GM23338 (cell line): Measurements from ENCODE around the gene FHIT. TPM values are rescaled to one million over a fixed set of nuclear protein-coding genes. Genes with fewer than 3 reads are reported as not detected.

Source experiments
- ATAC-seq: fragments of 200-7000 bp; cut with Tn5 transposase; 3 replicates; pipeline ENCODE4 v1.9.1; 2020
- DNase-seq: peaks from one replicate; pipeline ENCODE4 v3.0.0-alpha.2; 2015; ENCODE audit warnings: low spot score
- H2AFZ ChIP-seq: fragments of 200-600 bp; sonication (generic); 2 replicates; pipeline ENCODE4 v1.8.0; 2016; ENCODE audit warnings: antibody characterized with exemption, mild to moderate bottlenecking, moderate library complexity
- H3F3A ChIP-seq: fragments of 200-600 bp; sonication (generic); replicated peaks from 2 replicates; pipeline ENCODE4 v1.8.0; 2017; ENCODE audit warnings: antibody characterized with exemption, mixed run types, low read depth
- H3K27ac ChIP-seq: fragments of 200-600 bp; sonication (generic); 2 replicates; pipeline ENCODE4 v1.6.1; 2016; ENCODE audit warnings: low read depth
- H3K27me3 ChIP-seq: fragments of 200-600 bp; sonication (generic); 2 replicates; pipeline ENCODE4 v1.8.0; 2016; ENCODE audit warnings: mild to moderate bottlenecking, mixed run types, moderate library complexity; ENCODE audit not compliant: insufficient read depth
- H3K36me3 ChIP-seq: fragments of 200-600 bp; sonication (generic); 2 replicates; pipeline ENCODE4 v1.8.0; 2016; ENCODE audit warnings: mild to moderate bottlenecking; ENCODE audit not compliant: insufficient read depth
- H3K4me1 ChIP-seq: fragments of 200-600 bp; sonication (generic); 2 replicates; pipeline ENCODE4 v1.8.0; 2016; ENCODE audit warnings: mild to moderate bottlenecking, moderate library complexity; ENCODE audit not compliant: insufficient read depth
- H3K4me2 ChIP-seq: fragments of 200-600 bp; sonication (generic); 2 replicates; pipeline ENCODE4 v1.7.1; 2017; ENCODE audit warnings: mixed run types
- H3K4me3 ChIP-seq: fragments of 200-600 bp; sonication (generic); 2 replicates; pipeline ENCODE4 v1.6.1; 2016; ENCODE audit warnings: mixed run types
- H3K79me2 ChIP-seq: fragments of 200-600 bp; sonication (generic); replicated peaks from 2 replicates; pipeline ENCODE4 v1.8.0; 2017; ENCODE audit warnings: mild to moderate bottlenecking; ENCODE audit not compliant: insufficient read depth
- H3K9me2 ChIP-seq: fragments of 200-600 bp; sonication (generic); 2 replicates; pipeline ENCODE4 v1.8.0; 2017; ENCODE audit not compliant: insufficient read depth
- H4K20me1 ChIP-seq: fragments of 200-600 bp; sonication (generic); replicated peaks from 2 replicates; pipeline ENCODE4 v1.8.0; 2017; ENCODE audit warnings: mild to moderate bottlenecking; ENCODE audit not compliant: insufficient read depth
- H3K27ac Mint-ChIP-seq: 2 replicates; pipeline ENCODE4 v1.8.0; 2020; ENCODE audit warnings: inconsistent platforms, mild to moderate bottlenecking, moderate library complexity, mixed read lengths
- H3K27me3 Mint-ChIP-seq: 3 replicates; pipeline ENCODE4 v1.8.0; 2022; ENCODE audit warnings: low read depth, mild to moderate bottlenecking, moderate library complexity, mixed read lengths, inconsistent platforms; ENCODE audit not compliant: insufficient read depth, poor library complexity
- H3K36me3 Mint-ChIP-seq: 3 replicates; pipeline ENCODE4 v1.8.0; 2021; ENCODE audit warnings: low read depth, mild to moderate bottlenecking, inconsistent platforms, moderate library complexity, mixed read lengths
- H3K4me1 Mint-ChIP-seq: 3 replicates; pipeline ENCODE4 v1.8.0; 2020; ENCODE audit warnings: mild to moderate bottlenecking, inconsistent platforms, mixed read lengths
- H3K4me3 Mint-ChIP-seq: 3 replicates; pipeline ENCODE4 v1.8.0; 2021; ENCODE audit warnings: moderate library complexity, mild to moderate bottlenecking, inconsistent platforms, mixed read lengths
- H3K9me3 Mint-ChIP-seq: 3 replicates; pipeline ENCODE4 v1.8.0; 2020; ENCODE audit warnings: moderate library complexity, mild to moderate bottlenecking, inconsistent platforms, mixed read lengths
- CREB1 ChIP-seq: fragments of 250-450 bp; sonication (Bioruptor Pico); IDR thresholded peaks from 2 replicates; pipeline ENCODE4 v1.5.0; 2020; ENCODE audit warnings: low read depth, mild to moderate bottlenecking, moderate library complexity
- EZH2 ChIP-seq: fragments of 200-600 bp; sonication (generic); IDR thresholded peaks from one replicate; pipeline ENCODE4 v1.8.0; 2017; ENCODE audit warnings: antibody characterized with exemption, mild to moderate bottlenecking, low read depth; ENCODE audit not compliant: unreplicated experiment
- EZH2phosphoT487 ChIP-seq: fragments of 200-600 bp; sonication (generic); IDR thresholded peaks from one replicate; pipeline ENCODE4 v1.8.1; 2018; ENCODE audit warnings: antibody characterized with exemption; ENCODE audit not compliant: unreplicated experiment
- JUNB ChIP-seq: IDR thresholded peaks from one replicate; pipeline ENCODE4 v1.6.1; 2016; ENCODE audit warnings: antibody characterized with exemption; ENCODE audit not compliant: unreplicated experiment
- NANOG ChIP-seq: IDR thresholded peaks from 2 replicates; pipeline ENCODE4 v1.6.1; 2016; ENCODE audit warnings: antibody characterized with exemption, borderline replicate concordance
- POLR2AphosphoS5 ChIP-seq: IDR thresholded peaks from 2 replicates; pipeline ENCODE4 v1.6.1; 2016; ENCODE audit warnings: antibody characterized with exemption, low read depth
- ZNF114 ChIP-seq: fragments of 250-450 bp; sonication (Bioruptor Pico); IDR thresholded peaks from 2 replicates; pipeline ENCODE4 v1.5.0; 2020; ENCODE audit warnings: mild to moderate bottlenecking, moderate library complexity
- ZNF331 ChIP-seq: fragments of 250-450 bp; sonication (Bioruptor Pico); IDR thresholded peaks from 2 replicates; pipeline ENCODE4 v1.5.0; 2020; ENCODE audit warnings: low read depth, mild to moderate bottlenecking, moderate library complexity
- polyA plus RNA-seq: library from polyadenylated mRNA; unstranded; fragments of >200 nt; fragmentation: Nextera tagmentation; extraction: Ambion mirVana; gene quantifications from 2 replicates; pipeline ENCODE4 v1.2.1, GENCODE V29; 2016
- total RNA-seq: library from RNA; depleted of rRNA; stranded (reverse); fragments of >200 nt; shearing (Covaris generic); gene quantifications from 2 replicates; pipeline ENCODE4 v1.2.3, GENCODE V29; 2014
- TF ChIP-seq, protein P1 (sequence below): IDR thresholded peaks from 2 replicates; pipeline ENCODE4 v1.6.1; 2016; ENCODE audit warnings: antibody characterized with exemption

The FHIT gene
- total and polyA plus RNA-seq, 2 experiments from 2014 or later: 3.0 to 8.3 TPM

GRCh38 chr3:61155701-61156292 lies 95.5 kb downstream of the FHIT start:
- peaks cover 25% of the 10 kb centered on the region for H3K4me1 Mint-ChIP-seq
- H3K4me2 ChIP-seq: no peak overlapping the region
- H3K4me3 ChIP-seq: no peak overlapping the region
- H2AFZ ChIP-seq: no peak overlapping the region
- DNase-seq (no peak), ATAC-seq (no peak)
- H3K36me3 Mint-ChIP-seq: no peaks in the 10 kb centered on the region
- H3K27ac ChIP-seq: no peak overlapping the region
- H3K27ac Mint-ChIP-seq: no peak overlapping the region
- no peaks in the 10 kb centered on the region for H3K36me3 ChIP-seq
- H3K27me3 ChIP-seq: no peaks in the 10 kb centered on the region
- no peaks in the 10 kb centered on the region for H3K9me2 ChIP-seq
- H3K4me1 ChIP-seq: peaks cover 4% of the 10 kb centered on the region; the same call in 1 of the 2 replicates
- H3F3A ChIP-seq: no peaks in the 10 kb centered on the region
- H3K27me3 Mint-ChIP-seq: no peaks in the 10 kb centered on the region
- no peaks in the 10 kb centered on the region for H4K20me1 ChIP-seq
- TF ChIP-seq EZH2phosphoT487 (no peak), ZNF114 (CRISPR knock-in tag) (no peak)
- no peaks in the 10 kb centered on the region for H3K79me2 ChIP-seq
- H3K9me3 Mint-ChIP-seq: no peaks in the 10 kb centered on the region
- no peak overlapping the region for H3K4me3 Mint-ChIP-seq

DNA sequence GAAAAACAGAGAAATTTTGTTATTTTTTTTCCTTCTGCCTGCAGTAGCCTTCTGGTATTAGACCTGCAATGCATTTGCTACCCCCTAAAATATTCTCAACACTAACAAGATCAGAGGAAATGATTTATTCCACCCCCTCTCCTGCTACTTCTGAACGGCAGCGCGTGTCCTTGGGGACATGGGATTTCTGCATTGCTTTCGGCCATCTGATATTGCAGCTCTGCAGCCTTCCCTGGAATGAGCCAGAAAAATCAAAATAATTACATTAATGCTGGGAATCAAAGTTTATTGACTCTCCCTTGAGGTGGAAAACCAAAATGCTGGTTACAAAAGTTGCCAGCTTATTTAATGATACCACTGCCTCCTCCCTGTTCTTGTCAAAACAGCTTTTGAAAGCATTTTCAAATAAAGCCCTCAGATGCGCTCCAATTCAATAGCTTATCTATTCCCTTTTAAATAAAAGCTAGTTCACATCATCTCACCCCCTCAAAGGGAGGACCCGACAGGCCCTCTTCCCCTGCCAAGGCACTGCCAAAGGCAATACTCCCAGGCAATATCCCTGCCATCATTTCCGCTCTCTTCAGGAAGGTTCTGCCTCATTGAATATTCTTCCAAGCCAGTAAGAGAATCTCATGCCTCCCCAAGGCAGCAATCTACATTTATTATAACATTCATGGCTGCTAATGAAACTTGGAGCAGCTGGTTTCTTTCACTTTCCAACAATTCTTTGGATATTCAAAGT lies 96.6 kb downstream of the FHIT start:
- Histone ChIP-seq H2AFZ (no peak overlapping the region), H3K27me3 (no peaks in the 10 kb centered on the region), H4K20me1 (no peaks in the 10 kb centered on the region), H3K36me3 (no peaks in the 10 kb centered on the region), H3K4me3 (no peak overlapping the region), H3K4me1 (0 out of 2 replicates have a peak, but pooled peaks cover 4% of the 10 kb centered on the region), H3K79me2 (no peaks in the 10 kb centered on the region), H3K27ac (no peak overlapping the region), H3F3A (no peaks in the 10 kb centered on the region), H3K4me2 (no peak overlapping the region), H3K9me2 (no peaks in the 10 kb centered on the region)
- H3K4me3 Mint-ChIP-seq: no peak overlapping the region
- no peak for DNase-seq
- no peak for TF ChIP-seq NANOG
- TF ChIP-seq POLR2AphosphoS5: no peak
- no peak for TF ChIP-seq EZH2phosphoT487
- TF ChIP-seq, protein P1, sequence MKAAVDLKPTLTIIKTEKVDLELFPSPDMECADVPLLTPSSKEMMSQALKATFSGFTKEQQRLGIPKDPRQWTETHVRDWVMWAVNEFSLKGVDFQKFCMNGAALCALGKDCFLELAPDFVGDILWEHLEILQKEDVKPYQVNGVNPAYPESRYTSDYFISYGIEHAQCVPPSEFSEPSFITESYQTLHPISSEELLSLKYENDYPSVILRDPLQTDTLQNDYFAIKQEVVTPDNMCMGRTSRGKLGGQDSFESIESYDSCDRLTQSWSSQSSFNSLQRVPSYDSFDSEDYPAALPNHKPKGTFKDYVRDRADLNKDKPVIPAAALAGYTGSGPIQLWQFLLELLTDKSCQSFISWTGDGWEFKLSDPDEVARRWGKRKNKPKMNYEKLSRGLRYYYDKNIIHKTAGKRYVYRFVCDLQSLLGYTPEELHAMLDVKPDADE: no peak
- H3K9me3 Mint-ChIP-seq: no peaks in the 10 kb centered on the region
- ATAC-seq: no peak
- peaks cover 17% of the 10 kb centered on the region for H3K4me1 Mint-ChIP-seq
- no peaks in the 10 kb centered on the region for H3K27me3 Mint-ChIP-seq
- 0 out of 2 replicates have a peak overlapping the region, but pooled peaks have one; percentile 27 for H3K27ac Mint-ChIP-seq
- H3K36me3 Mint-ChIP-seq: no peaks in the 10 kb centered on the region

DNA sequence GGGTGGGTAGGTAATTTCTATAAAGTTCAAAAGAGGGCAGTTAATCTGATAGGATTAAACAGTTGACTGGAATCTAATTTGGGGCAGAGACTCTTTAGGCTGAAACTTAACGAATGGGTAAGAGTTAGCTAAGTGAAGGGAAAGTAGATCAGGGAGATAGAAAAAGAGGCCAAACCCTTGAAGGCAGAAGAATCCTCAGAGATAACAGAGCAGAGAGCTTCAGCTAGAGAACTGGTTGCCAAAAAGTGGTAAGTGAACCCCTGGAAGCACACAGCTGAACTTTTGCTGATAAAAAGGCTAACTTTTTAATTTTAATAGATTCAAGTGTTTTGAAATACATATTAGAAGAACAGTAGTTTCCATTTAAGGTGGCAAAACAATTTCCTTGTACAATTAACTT lies 99.2 kb downstream of the FHIT start:
- Mint-ChIP-seq H3K9me3 (no peaks in the 10 kb centered on the region), H3K36me3 (no peaks in the 10 kb centered on the region), H3K4me1 (peaks cover 17% of the 10 kb centered on the region), H3K27me3 (no peaks in the 10 kb centered on the region), H3K4me3 (no peak overlapping the region), H3K27ac (no peak overlapping the region)
- no peaks in the 10 kb centered on the region; the same call in 1 of the 2 replicates for H3K9me2 ChIP-seq
- H3K4me3 ChIP-seq: no peak overlapping the region
- no peaks in the 10 kb centered on the region for H3F3A ChIP-seq
- H3K36me3 ChIP-seq: no peaks in the 10 kb centered on the region
- DNase-seq (no peak), ATAC-seq (no peak)
- no peak overlapping the region for H3K4me2 ChIP-seq
- no peaks in the 10 kb centered on the region for H4K20me1 ChIP-seq
- no peak overlapping the region for H2AFZ ChIP-seq
- no peaks in the 10 kb centered on the region for H3K79me2 ChIP-seq
- H3K4me1 ChIP-seq: 0 out of 2 replicates have a peak, but pooled peaks cover 4% of the 10 kb centered on the region
- no peak overlapping the region for H3K27ac ChIP-seq
- no peak for TF ChIP-seq EZH2
- TF ChIP-seq JUNB: no peak
- TF ChIP-seq POLR2AphosphoS5: no peak
- no peak for TF ChIP-seq NANOG
- no peak for TF ChIP-seq CREB1 (CRISPR knock-in tag)
- TF ChIP-seq ZNF331: no peak
- TF ChIP-seq, protein P1: no peak
- H3K27me3 ChIP-seq: no peaks in the 10 kb centered on the region
